GM23338 (cell line): Measurements from ENCODE around the gene THSD4. TPM values are rescaled to one million over a fixed set of nuclear protein-coding genes. Genes with fewer than 3 reads are reported as not detected.

Experiments used
- ATAC-seq: fragments of 200-7000 bp; cut with Tn5 transposase; 3 replicates; pipeline ENCODE4 v1.9.1; 2020
- DNase-seq: peaks from one replicate; pipeline ENCODE4 v3.0.0-alpha.2; 2015; ENCODE audit warnings: low spot score
- H2AFZ ChIP-seq: fragments of 200-600 bp; sonication (generic); 2 replicates; pipeline ENCODE4 v1.8.0; 2016; ENCODE audit warnings: antibody characterized with exemption, mild to moderate bottlenecking, moderate library complexity
- H3F3A ChIP-seq: fragments of 200-600 bp; sonication (generic); replicated peaks from 2 replicates; pipeline ENCODE4 v1.8.0; 2017; ENCODE audit warnings: antibody characterized with exemption, mixed run types, low read depth
- H3K27ac ChIP-seq: fragments of 200-600 bp; sonication (generic); 2 replicates; pipeline ENCODE4 v1.6.1; 2016; ENCODE audit warnings: low read depth
- H3K27me3 ChIP-seq: fragments of 200-600 bp; sonication (generic); 2 replicates; pipeline ENCODE4 v1.8.0; 2016; ENCODE audit warnings: mild to moderate bottlenecking, mixed run types, moderate library complexity; ENCODE audit not compliant: insufficient read depth
- H3K36me3 ChIP-seq: fragments of 200-600 bp; sonication (generic); 2 replicates; pipeline ENCODE4 v1.8.0; 2016; ENCODE audit warnings: mild to moderate bottlenecking; ENCODE audit not compliant: insufficient read depth
- H3K4me1 ChIP-seq: fragments of 200-600 bp; sonication (generic); 2 replicates; pipeline ENCODE4 v1.8.0; 2016; ENCODE audit warnings: mild to moderate bottlenecking, moderate library complexity; ENCODE audit not compliant: insufficient read depth
- H3K4me2 ChIP-seq: fragments of 200-600 bp; sonication (generic); 2 replicates; pipeline ENCODE4 v1.7.1; 2017; ENCODE audit warnings: mixed run types
- H3K4me3 ChIP-seq: fragments of 200-600 bp; sonication (generic); 2 replicates; pipeline ENCODE4 v1.6.1; 2016; ENCODE audit warnings: mixed run types
- H3K79me2 ChIP-seq: fragments of 200-600 bp; sonication (generic); replicated peaks from 2 replicates; pipeline ENCODE4 v1.8.0; 2017; ENCODE audit warnings: mild to moderate bottlenecking; ENCODE audit not compliant: insufficient read depth
- H3K9me2 ChIP-seq: fragments of 200-600 bp; sonication (generic); 2 replicates; pipeline ENCODE4 v1.8.0; 2017; ENCODE audit not compliant: insufficient read depth
- H4K20me1 ChIP-seq: fragments of 200-600 bp; sonication (generic); replicated peaks from 2 replicates; pipeline ENCODE4 v1.8.0; 2017; ENCODE audit warnings: mild to moderate bottlenecking; ENCODE audit not compliant: insufficient read depth
- H3K27ac Mint-ChIP-seq: 2 replicates; pipeline ENCODE4 v1.8.0; 2020; ENCODE audit warnings: inconsistent platforms, mild to moderate bottlenecking, moderate library complexity, mixed read lengths
- H3K27me3 Mint-ChIP-seq: 3 replicates; pipeline ENCODE4 v1.8.0; 2022; ENCODE audit warnings: low read depth, mild to moderate bottlenecking, moderate library complexity, mixed read lengths, inconsistent platforms; ENCODE audit not compliant: insufficient read depth, poor library complexity
- H3K36me3 Mint-ChIP-seq: 3 replicates; pipeline ENCODE4 v1.8.0; 2021; ENCODE audit warnings: low read depth, mild to moderate bottlenecking, inconsistent platforms, moderate library complexity, mixed read lengths
- H3K4me1 Mint-ChIP-seq: 3 replicates; pipeline ENCODE4 v1.8.0; 2020; ENCODE audit warnings: mild to moderate bottlenecking, inconsistent platforms, mixed read lengths
- H3K4me3 Mint-ChIP-seq: 3 replicates; pipeline ENCODE4 v1.8.0; 2021; ENCODE audit warnings: moderate library complexity, mild to moderate bottlenecking, inconsistent platforms, mixed read lengths
- H3K9me3 Mint-ChIP-seq: 3 replicates; pipeline ENCODE4 v1.8.0; 2020; ENCODE audit warnings: moderate library complexity, mild to moderate bottlenecking, inconsistent platforms, mixed read lengths
- CREB1 ChIP-seq: fragments of 250-450 bp; sonication (Bioruptor Pico); IDR thresholded peaks from 2 replicates; pipeline ENCODE4 v1.5.0; 2020; ENCODE audit warnings: low read depth, mild to moderate bottlenecking, moderate library complexity
- EZH2 ChIP-seq: fragments of 200-600 bp; sonication (generic); IDR thresholded peaks from one replicate; pipeline ENCODE4 v1.8.0; 2017; ENCODE audit warnings: antibody characterized with exemption, mild to moderate bottlenecking, low read depth; ENCODE audit not compliant: unreplicated experiment
- EZH2phosphoT487 ChIP-seq: fragments of 200-600 bp; sonication (generic); IDR thresholded peaks from one replicate; pipeline ENCODE4 v1.8.1; 2018; ENCODE audit warnings: antibody characterized with exemption; ENCODE audit not compliant: unreplicated experiment
- JUNB ChIP-seq: IDR thresholded peaks from one replicate; pipeline ENCODE4 v1.6.1; 2016; ENCODE audit warnings: antibody characterized with exemption; ENCODE audit not compliant: unreplicated experiment
- NANOG ChIP-seq: IDR thresholded peaks from 2 replicates; pipeline ENCODE4 v1.6.1; 2016; ENCODE audit warnings: antibody characterized with exemption, borderline replicate concordance
- POLR2AphosphoS5 ChIP-seq: IDR thresholded peaks from 2 replicates; pipeline ENCODE4 v1.6.1; 2016; ENCODE audit warnings: antibody characterized with exemption, low read depth
- ZNF331 ChIP-seq: fragments of 250-450 bp; sonication (Bioruptor Pico); IDR thresholded peaks from 2 replicates; pipeline ENCODE4 v1.5.0; 2020; ENCODE audit warnings: low read depth, mild to moderate bottlenecking, moderate library complexity
- polyA plus RNA-seq: library from polyadenylated mRNA; unstranded; fragments of >200 nt; fragmentation: Nextera tagmentation; extraction: Ambion mirVana; gene quantifications from 2 replicates; pipeline ENCODE4 v1.2.1, GENCODE V29; 2016
- total RNA-seq: library from RNA; depleted of rRNA; stranded (reverse); fragments of >200 nt; shearing (Covaris generic); gene quantifications from 2 replicates; pipeline ENCODE4 v1.2.3, GENCODE V29; 2014
- TF ChIP-seq, protein P1 (sequence below): IDR thresholded peaks from one replicate; pipeline ENCODE4 v1.6.1; 2018; ENCODE audit warnings: antibody characterized with exemption; ENCODE audit not compliant: unreplicated experiment
- TF ChIP-seq, protein P2 (sequence below), 2 experiments: fragments of 200-600 bp in 1 of 2; sonication (generic) in 1 of 2; conservative IDR thresholded peaks; 2 replicates each; pipeline versions ENCODE4 v1.5.1 to v1.6.1; 2016 to 2017; ENCODE audit warnings: antibody characterized with exemption in 2 of 2, low read depth in 2 of 2, mild to moderate bottlenecking in 2 of 2, moderate library complexity in 1 of 2
- TF ChIP-seq, protein P3 (sequence below): IDR thresholded peaks from 2 replicates; pipeline ENCODE4 v1.6.1; 2016; ENCODE audit warnings: antibody characterized with exemption

The THSD4 gene
- total and polyA plus RNA-seq, 2 experiments from 2014 or later = 2.0 to 7.4 TPM

DNA sequence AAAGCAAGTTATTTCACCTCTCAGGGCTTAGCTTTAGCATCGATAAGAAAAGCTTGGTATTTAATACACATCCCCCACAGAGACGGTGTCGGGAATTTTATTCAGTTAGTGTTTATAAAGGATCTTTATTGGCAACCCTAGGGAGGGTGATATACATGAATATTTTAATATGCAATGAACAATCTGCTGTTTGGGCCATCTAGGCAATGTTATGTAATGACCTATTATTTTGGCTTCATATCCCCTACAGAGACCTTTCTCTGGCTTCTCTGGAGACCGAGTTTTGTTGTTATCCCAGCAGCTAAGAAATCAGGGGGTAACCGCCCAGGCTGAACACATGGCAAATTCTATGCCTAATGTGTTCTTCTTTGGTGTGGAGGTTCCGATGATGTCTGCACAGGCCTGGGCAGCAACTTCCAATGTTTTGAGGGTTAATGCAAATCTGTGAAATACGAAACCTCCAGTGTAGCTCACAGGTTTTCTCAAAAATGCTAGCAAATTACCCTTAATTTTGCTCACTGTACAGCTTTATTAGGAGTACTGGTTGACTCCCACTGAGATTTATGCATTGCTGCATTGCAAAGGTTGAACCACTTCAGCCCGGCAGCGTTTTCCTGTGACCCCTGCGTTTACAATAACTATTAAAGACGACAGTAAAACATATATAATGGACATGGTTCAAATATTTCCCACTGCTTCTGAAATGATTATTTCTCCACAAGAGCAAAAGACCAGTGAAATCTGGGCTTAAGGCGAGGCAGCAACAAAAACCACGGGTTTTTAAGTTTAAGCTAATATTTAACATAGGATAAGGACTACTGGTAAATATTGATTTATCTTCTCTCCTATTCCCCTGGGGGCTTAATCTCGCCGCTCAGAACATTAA lies 396.8 kb downstream of the THSD4 start (continued):
- TF ChIP-seq, protein P1, sequence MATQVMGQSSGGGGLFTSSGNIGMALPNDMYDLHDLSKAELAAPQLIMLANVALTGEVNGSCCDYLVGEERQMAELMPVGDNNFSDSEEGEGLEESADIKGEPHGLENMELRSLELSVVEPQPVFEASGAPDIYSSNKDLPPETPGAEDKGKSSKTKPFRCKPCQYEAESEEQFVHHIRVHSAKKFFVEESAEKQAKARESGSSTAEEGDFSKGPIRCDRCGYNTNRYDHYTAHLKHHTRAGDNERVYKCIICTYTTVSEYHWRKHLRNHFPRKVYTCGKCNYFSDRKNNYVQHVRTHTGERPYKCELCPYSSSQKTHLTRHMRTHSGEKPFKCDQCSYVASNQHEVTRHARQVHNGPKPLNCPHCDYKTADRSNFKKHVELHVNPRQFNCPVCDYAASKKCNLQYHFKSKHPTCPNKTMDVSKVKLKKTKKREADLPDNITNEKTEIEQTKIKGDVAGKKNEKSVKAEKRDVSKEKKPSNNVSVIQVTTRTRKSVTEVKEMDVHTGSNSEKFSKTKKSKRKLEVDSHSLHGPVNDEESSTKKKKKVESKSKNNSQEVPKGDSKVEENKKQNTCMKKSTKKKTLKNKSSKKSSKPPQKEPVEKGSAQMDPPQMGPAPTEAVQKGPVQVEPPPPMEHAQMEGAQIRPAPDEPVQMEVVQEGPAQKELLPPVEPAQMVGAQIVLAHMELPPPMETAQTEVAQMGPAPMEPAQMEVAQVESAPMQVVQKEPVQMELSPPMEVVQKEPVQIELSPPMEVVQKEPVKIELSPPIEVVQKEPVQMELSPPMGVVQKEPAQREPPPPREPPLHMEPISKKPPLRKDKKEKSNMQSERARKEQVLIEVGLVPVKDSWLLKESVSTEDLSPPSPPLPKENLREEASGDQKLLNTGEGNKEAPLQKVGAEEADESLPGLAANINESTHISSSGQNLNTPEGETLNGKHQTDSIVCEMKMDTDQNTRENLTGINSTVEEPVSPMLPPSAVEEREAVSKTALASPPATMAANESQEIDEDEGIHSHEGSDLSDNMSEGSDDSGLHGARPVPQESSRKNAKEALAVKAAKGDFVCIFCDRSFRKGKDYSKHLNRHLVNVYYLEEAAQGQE = no peak
- TF ChIP-seq EZH2phosphoT487 = no peak
- no peak for TF ChIP-seq JUNB
- TF ChIP-seq, protein P2, sequence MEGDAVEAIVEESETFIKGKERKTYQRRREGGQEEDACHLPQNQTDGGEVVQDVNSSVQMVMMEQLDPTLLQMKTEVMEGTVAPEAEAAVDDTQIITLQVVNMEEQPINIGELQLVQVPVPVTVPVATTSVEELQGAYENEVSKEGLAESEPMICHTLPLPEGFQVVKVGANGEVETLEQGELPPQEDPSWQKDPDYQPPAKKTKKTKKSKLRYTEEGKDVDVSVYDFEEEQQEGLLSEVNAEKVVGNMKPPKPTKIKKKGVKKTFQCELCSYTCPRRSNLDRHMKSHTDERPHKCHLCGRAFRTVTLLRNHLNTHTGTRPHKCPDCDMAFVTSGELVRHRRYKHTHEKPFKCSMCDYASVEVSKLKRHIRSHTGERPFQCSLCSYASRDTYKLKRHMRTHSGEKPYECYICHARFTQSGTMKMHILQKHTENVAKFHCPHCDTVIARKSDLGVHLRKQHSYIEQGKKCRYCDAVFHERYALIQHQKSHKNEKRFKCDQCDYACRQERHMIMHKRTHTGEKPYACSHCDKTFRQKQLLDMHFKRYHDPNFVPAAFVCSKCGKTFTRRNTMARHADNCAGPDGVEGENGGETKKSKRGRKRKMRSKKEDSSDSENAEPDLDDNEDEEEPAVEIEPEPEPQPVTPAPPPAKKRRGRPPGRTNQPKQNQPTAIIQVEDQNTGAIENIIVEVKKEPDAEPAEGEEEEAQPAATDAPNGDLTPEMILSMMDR (conservative IDR thresholded peaks at IDR 0.05; ENCODE audit: low read depth in 2 of 2) = no peak
- TF ChIP-seq, protein P3, sequence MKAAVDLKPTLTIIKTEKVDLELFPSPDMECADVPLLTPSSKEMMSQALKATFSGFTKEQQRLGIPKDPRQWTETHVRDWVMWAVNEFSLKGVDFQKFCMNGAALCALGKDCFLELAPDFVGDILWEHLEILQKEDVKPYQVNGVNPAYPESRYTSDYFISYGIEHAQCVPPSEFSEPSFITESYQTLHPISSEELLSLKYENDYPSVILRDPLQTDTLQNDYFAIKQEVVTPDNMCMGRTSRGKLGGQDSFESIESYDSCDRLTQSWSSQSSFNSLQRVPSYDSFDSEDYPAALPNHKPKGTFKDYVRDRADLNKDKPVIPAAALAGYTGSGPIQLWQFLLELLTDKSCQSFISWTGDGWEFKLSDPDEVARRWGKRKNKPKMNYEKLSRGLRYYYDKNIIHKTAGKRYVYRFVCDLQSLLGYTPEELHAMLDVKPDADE = no peak
- no peak for TF ChIP-seq NANOG
- no peak for TF ChIP-seq CREB1 (CRISPR knock-in tag)
- TF ChIP-seq EZH2 = no peak
- TF ChIP-seq ZNF331 (CRISPR knock-in tag) = no peak
- no peak for TF ChIP-seq POLR2AphosphoS5

DNA sequence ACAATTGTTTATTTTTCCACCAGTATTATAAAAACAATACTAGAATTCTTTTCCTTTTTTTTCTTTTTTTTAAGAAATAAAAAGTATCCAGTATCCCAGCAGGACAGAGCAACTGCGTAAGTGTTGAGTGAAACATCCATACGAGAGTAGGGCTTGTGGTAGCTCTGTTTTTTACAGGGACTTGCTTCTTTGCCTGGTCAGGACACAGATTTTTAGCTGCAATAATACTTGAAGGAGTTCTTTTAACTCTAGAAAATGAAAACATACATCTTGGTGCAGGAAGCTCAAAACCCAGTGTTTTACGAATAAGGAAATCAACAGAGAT lies 397.4 kb downstream of the THSD4 start:
- Mint-ChIP-seq H3K4me3 (no peak overlapping the region), H3K9me3 (no peaks in the 10 kb centered on the region), H3K27me3 (peaks cover 3% of the 10 kb centered on the region), H3K27ac (no peak overlapping the region), H3K36me3 (no peaks in the 10 kb centered on the region), H3K4me1 (peaks cover 18% of the 10 kb centered on the region)
- Histone ChIP-seq H3K4me3 (no peak overlapping the region), H3K27me3 (no peaks in the 10 kb centered on the region), H3K4me2 (no peak overlapping the region), H3K9me2 (no peaks in the 10 kb centered on the region), H4K20me1 (no peaks in the 10 kb centered on the region), H3F3A (no peaks in the 10 kb centered on the region), H3K27ac (no peak overlapping the region), H3K4me1 (peaks cover 21% of the 10 kb centered on the region), H3K79me2 (no peaks in the 10 kb centered on the region), H2AFZ (no peak overlapping the region), H3K36me3 (no peaks in the 10 kb centered on the region)
- DNase-seq (no peak), ATAC-seq (no peak)
- TF ChIP-seq JUNB (no peak), EZH2 (no peak), CREB1 (CRISPR knock-in tag) (no peak)
- TF ChIP-seq, protein P2 (conservative IDR thresholded peaks at IDR 0.05; ENCODE audit: low read depth in 2 of 2) = no peak
